Measurements from ENCODE around the gene PGLYRP1. TPM values are rescaled to one million over a fixed set of nuclear protein-coding genes. Genes with fewer than 3 reads are reported as not detected.
A peak's percentile ranks its signal among the peaks of the same experiment; 100 is the strongest.

PGLYRP1 gene
- total and polyA plus RNA-seq, 4 donors = 0.25 to 13.9 (median 0.76) TPM

DNA sequence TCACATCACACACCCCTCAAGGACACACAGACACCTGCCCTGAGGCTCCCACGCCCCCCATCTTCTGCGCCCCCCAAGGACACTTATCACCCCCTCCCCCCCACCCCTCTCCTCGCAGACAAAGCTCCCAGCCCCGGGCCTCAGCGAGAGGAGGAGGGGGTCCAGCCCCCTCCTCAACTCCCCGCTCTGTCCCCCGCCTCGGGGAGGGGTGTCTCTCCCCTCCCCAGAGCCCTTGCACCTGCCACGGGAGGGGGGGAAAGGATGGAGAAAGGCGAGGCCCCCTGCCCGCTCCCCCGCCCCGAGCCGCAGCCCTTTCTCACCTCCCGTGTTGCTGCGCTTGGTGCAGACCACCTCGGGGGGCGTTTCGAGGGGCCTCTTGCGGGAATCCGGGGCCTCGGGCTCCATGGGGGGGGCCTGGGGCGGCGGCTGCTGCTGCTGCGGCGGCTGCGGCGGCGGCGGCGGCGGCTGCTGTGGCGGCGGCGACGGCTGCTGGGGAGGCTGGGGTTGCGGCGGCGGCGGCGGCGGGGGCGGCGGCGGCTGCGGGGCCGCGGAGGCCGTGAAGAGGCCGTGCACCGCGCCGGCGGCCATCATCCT lies 49.8 kb downstream of the PGLYRP1 start:
- Histone ChIP-seq H3K27ac (ENCODE audit: low read depth in 1 of 2, low read length in 2 of 2) (no peak overlapping the region), H3K9ac (ENCODE audit: low read depth in 1 of 2, low read length in 2 of 2) (no peak overlapping the region), H3K36me3 (ENCODE audit: control insufficient read depth in 4 of 4, insufficient read depth in 3 of 4, low read depth in 1 of 4, low read length in 3 of 4) (no peaks in the 10 kb centered on the region), H3K9me3 (ENCODE audit: control insufficient read depth in 4 of 4, low read length in 3 of 4) (no peaks in the 10 kb centered on the region), H3K4me1 (ENCODE audit: control insufficient read depth in 4 of 4, insufficient read depth in 4 of 4, low read length in 3 of 4) (peaks cover 0 to 2% (median 0%) of the 10 kb centered on the region in 4 donors), H3K4me3 (ENCODE audit: low read depth in 1 of 3, low read length in 3 of 3) (peak overlapping the region in 1 of 3 donors; percentile 42), H3K27me3 (ENCODE audit: control insufficient read depth in 4 of 4, insufficient read depth in 4 of 4, low read length in 3 of 4) (peaks cover 0 to 15% (median 4%) of the 10 kb centered on the region in 4 donors)
- WGBS = 3% methylated on average over 54 of the region's 54 CpGs
- no peak for DNase-seq (ENCODE audit: low spot score)
- TF ChIP-seq, protein P1, sequence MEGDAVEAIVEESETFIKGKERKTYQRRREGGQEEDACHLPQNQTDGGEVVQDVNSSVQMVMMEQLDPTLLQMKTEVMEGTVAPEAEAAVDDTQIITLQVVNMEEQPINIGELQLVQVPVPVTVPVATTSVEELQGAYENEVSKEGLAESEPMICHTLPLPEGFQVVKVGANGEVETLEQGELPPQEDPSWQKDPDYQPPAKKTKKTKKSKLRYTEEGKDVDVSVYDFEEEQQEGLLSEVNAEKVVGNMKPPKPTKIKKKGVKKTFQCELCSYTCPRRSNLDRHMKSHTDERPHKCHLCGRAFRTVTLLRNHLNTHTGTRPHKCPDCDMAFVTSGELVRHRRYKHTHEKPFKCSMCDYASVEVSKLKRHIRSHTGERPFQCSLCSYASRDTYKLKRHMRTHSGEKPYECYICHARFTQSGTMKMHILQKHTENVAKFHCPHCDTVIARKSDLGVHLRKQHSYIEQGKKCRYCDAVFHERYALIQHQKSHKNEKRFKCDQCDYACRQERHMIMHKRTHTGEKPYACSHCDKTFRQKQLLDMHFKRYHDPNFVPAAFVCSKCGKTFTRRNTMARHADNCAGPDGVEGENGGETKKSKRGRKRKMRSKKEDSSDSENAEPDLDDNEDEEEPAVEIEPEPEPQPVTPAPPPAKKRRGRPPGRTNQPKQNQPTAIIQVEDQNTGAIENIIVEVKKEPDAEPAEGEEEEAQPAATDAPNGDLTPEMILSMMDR (IDR thresholded peaks at IDR 0.05; ENCODE audit: low read depth, low read length, missing input control) = no peak
- TF ChIP-seq FOXA2 (IDR thresholded peaks at IDR 0.05) = no peak
- TF ChIP-seq, protein P2, sequence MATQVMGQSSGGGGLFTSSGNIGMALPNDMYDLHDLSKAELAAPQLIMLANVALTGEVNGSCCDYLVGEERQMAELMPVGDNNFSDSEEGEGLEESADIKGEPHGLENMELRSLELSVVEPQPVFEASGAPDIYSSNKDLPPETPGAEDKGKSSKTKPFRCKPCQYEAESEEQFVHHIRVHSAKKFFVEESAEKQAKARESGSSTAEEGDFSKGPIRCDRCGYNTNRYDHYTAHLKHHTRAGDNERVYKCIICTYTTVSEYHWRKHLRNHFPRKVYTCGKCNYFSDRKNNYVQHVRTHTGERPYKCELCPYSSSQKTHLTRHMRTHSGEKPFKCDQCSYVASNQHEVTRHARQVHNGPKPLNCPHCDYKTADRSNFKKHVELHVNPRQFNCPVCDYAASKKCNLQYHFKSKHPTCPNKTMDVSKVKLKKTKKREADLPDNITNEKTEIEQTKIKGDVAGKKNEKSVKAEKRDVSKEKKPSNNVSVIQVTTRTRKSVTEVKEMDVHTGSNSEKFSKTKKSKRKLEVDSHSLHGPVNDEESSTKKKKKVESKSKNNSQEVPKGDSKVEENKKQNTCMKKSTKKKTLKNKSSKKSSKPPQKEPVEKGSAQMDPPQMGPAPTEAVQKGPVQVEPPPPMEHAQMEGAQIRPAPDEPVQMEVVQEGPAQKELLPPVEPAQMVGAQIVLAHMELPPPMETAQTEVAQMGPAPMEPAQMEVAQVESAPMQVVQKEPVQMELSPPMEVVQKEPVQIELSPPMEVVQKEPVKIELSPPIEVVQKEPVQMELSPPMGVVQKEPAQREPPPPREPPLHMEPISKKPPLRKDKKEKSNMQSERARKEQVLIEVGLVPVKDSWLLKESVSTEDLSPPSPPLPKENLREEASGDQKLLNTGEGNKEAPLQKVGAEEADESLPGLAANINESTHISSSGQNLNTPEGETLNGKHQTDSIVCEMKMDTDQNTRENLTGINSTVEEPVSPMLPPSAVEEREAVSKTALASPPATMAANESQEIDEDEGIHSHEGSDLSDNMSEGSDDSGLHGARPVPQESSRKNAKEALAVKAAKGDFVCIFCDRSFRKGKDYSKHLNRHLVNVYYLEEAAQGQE (IDR thresholded peaks at IDR 0.05) = no peak
- TF ChIP-seq RXRA (IDR thresholded peaks at IDR 0.05) = no peak
- TF ChIP-seq, protein P3, sequence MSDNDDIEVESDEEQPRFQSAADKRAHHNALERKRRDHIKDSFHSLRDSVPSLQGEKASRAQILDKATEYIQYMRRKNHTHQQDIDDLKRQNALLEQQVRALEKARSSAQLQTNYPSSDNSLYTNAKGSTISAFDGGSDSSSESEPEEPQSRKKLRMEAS (IDR thresholded peaks at IDR 0.05) = no peak
- TF ChIP-seq GABPA (IDR thresholded peaks at IDR 0.05 in 1 of 2, conservative IDR thresholded peaks at IDR 0.05 in 1 of 2) = no peak
- TF ChIP-seq HNF4G (IDR thresholded peaks at IDR 0.05) = no peak
- no peak for TF ChIP-seq NR2F2 (IDR thresholded peaks at IDR 0.05)
- TF ChIP-seq, protein P4, sequence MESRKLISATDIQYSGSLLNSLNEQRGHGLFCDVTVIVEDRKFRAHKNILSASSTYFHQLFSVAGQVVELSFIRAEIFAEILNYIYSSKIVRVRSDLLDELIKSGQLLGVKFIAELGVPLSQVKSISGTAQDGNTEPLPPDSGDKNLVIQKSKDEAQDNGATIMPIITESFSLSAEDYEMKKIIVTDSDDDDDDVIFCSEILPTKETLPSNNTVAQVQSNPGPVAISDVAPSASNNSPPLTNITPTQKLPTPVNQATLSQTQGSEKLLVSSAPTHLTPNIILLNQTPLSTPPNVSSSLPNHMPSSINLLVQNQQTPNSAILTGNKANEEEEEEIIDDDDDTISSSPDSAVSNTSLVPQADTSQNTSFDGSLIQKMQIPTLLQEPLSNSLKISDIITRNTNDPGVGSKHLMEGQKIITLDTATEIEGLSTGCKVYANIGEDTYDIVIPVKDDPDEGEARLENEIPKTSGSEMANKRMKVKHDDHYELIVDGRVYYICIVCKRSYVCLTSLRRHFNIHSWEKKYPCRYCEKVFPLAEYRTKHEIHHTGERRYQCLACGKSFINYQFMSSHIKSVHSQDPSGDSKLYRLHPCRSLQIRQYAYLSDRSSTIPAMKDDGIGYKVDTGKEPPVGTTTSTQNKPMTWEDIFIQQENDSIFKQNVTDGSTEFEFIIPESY (IDR thresholded peaks at IDR 0.05) = no peak

DNA sequence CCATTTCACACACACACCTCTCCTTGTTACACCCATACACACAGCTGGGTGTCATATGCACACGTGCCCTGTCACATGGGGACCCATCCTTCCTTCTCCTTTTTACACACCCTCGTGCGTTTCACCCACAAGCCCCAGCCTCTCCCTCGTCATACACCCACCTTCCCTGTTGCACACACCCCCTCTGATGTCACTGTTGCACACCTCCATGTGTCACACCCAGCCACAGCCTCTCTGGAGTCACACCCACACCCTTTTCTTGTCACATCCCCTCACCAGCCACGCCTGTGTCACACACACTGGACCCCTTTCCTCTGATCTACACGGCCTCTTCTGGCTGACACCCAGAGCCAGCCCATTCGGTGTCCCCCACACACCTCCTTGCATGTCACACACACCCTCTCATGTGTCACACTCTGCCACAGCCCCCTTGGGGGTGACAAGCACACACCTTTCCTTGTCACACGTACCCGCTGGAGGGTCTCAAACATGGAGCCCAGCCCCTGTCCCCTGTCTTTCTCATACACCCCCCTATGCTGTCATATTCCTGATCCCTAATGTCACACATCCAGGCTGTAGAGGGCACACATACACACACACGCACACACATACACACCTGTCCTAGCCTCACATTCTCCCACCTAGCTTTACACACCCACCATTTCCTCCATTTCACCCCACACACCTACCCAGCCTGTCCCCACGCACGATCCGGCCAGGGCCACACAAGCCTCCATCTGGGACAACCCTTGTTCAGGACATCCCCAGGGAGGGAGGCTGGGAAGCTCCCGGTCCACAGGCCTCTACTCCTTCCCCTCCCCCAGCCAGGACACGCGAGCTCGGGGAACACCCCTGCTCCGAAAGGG lies 50.5 kb downstream of the PGLYRP1 start:
- no peak for DNase-seq (ENCODE audit: low spot score)
- peak overlapping the region in 1 of 2 donors; percentile 21 for H3K27ac ChIP-seq (ENCODE audit: low read depth in 1 of 2, low read length in 2 of 2)
- peak overlapping the region in 2 of 3 donors; percentile 3 to 42 for H3K4me3 ChIP-seq (ENCODE audit: low read depth in 1 of 3, low read length in 3 of 3)
- no peaks in the 10 kb centered on the region for H3K9me3 ChIP-seq (ENCODE audit: control insufficient read depth in 4 of 4, low read length in 3 of 4)
- 21% methylated on average over 18 of the region's 18 CpGs for WGBS
- H3K4me1 ChIP-seq (ENCODE audit: control insufficient read depth in 4 of 4, insufficient read depth in 4 of 4, low read length in 3 of 4) = peaks cover 0 to 2% (median 0%) of the 10 kb centered on the region in 4 donors
- no peaks in the 10 kb centered on the region for H3K36me3 ChIP-seq (ENCODE audit: control insufficient read depth in 4 of 4, insufficient read depth in 3 of 4, low read depth in 1 of 4, low read length in 3 of 4)
- no peak for TF ChIP-seq HNF4A (conservative IDR thresholded peaks at IDR 0.05)
- TF ChIP-seq JUND (IDR thresholded peaks at IDR 0.05) = no peak
- no peak for TF ChIP-seq GABPA (IDR thresholded peaks at IDR 0.05 in 1 of 2, conservative IDR thresholded peaks at IDR 0.05 in 1 of 2)
- no peak for TF ChIP-seq YY1 (IDR thresholded peaks at IDR 0.05)
- TF ChIP-seq, protein P5, sequence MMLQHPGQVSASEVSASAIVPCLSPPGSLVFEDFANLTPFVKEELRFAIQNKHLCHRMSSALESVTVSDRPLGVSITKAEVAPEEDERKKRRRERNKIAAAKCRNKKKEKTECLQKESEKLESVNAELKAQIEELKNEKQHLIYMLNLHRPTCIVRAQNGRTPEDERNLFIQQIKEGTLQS (IDR thresholded peaks at IDR 0.05) = no peak
- no peak for TF ChIP-seq TAF1 (conservative IDR thresholded peaks at IDR 0.05)
- no peak for TF ChIP-seq FOXA2 (IDR thresholded peaks at IDR 0.05)
- TF ChIP-seq EGR1 (IDR thresholded peaks at IDR 0.05; ENCODE audit: low read depth in 2 of 2) = no peak
- TF ChIP-seq HNF4G (IDR thresholded peaks at IDR 0.05) = no peak
- no peak for TF ChIP-seq SP1 (IDR thresholded peaks at IDR 0.05)
- TF ChIP-seq, protein P2 (IDR thresholded peaks at IDR 0.05) = no peak
- no peak overlapping the region for H3K9ac ChIP-seq (ENCODE audit: low read depth in 1 of 2, low read length in 2 of 2)
- H3K27me3 ChIP-seq (ENCODE audit: control insufficient read depth in 4 of 4, insufficient read depth in 4 of 4, low read length in 3 of 4) = peaks cover 0 to 15% (median 4%) of the 10 kb centered on the region in 4 donors

Data from liver (tissue), 9 donors.